NCI-H460 (cell line): Measurements from ENCODE around the gene CNOT10. TPM values are rescaled to one million over a fixed set of nuclear protein-coding genes. Genes with fewer than 3 reads are reported as not detected.

Source experiments
- DNase-seq: peaks from one replicate; pipeline ENCODE4 v3.0.0-alpha.2; 2016; ENCODE audit warnings: low read depth; ENCODE audit errors: extremely low read depth
- total RNA-seq: library from RNA; depleted of rRNA; stranded (reverse); fragments of >200 nt; shearing (Covaris generic); gene quantifications from 2 replicates; pipeline ENCODE4 v1.2.3, GENCODE V29; 2014; rRNA removed

CNOT10 gene
- total RNA-seq, 1 experiment from 2014 or later: 28.5 TPM

GRCh38 chr3:32816439-32817256 is 131.7 kb downstream of the CNOT10 start:
- no peak for DNase-seq

- no peak for DNase-seq
Observed at GRCh38 chr3:32817257-32817557, 132.2 kb downstream of the CNOT10 start.

GRCh38 chr3:32817558-32818228 is 132.7 kb downstream of the CNOT10 start, which contains the start of gene TRIM71:
TRIM71 (plus strand) TSS chr3:32817997; CDS start chr3:32818081, 84 bp downstream.
- no peak for DNase-seq

GRCh38 chr3:32818229-32818969 is 133.4 kb downstream of the CNOT10 start:
- DNase-seq: no peak

GRCh38 chr3:32818970-32819511 is 134.1 kb downstream of the CNOT10 start:
- DNase-seq: no peak

GRCh38 chr3:32819551-32820348 is 134.8 kb downstream of the CNOT10 start:
- no peak for DNase-seq

- no peak for DNase-seq
Observed at GRCh38 chr3:32820430-32820829, 135.4 kb downstream of the CNOT10 start.

GRCh38 chr3:32820971-32821685 is 136.1 kb downstream of the CNOT10 start:
- DNase-seq: no peak

- no peak for DNase-seq
Observed at GRCh38 chr3:32821686-32822296, 136.8 kb downstream of the CNOT10 start.

- no peak for DNase-seq
Observed at GRCh38 chr3:32822609-32823498, 137.9 kb downstream of the CNOT10 start.

Other genes starting within 250 kb of the CNOT10 start
- gene CMTM6, start 182.3 kb upstream of the CNOT10 start, total RNA-seq: 33.2 and 34.6 TPM in 2 replicates
- gene DYNC1LI1, start 114.3 kb upstream of the CNOT10 start, total RNA-seq: 56.0 and 65.5 TPM in 2 replicates
- not detected in 2 replicates for gene TRIM71, start 132.8 kb downstream of the CNOT10 start, total RNA-seq